HUES64 (cell line): Measurements from ENCODE around the gene GRAMD1B.
"Not testable (repeated sequence)": the region's sequence is repeated elsewhere in the genome, so short reads cannot be mapped to it uniquely, and the experiment has no call there.

Experiments used
- H3K27ac ChIP-seq: 2 replicates; pipeline ENCODE4 v1.7.0; 2013; ENCODE audit warnings: low read depth, low read length, inconsistent platforms
- H3K27me3 ChIP-seq: 2 replicates; pipeline ENCODE4 v1.6.1; 2013; ENCODE audit warnings: mild to moderate bottlenecking, low read length; ENCODE audit not compliant: insufficient read depth
- H3K36me3 ChIP-seq: 2 replicates; pipeline ENCODE4 v1.6.1; 2013; ENCODE audit warnings: mild to moderate bottlenecking, low read length; ENCODE audit not compliant: insufficient read depth
- H3K4me1 ChIP-seq: 2 replicates; pipeline ENCODE4 v1.6.1; 2013; ENCODE audit warnings: mild to moderate bottlenecking, low read length, moderate library complexity; ENCODE audit not compliant: insufficient read depth
- H3K4me3 ChIP-seq: 2 replicates; pipeline ENCODE4 v1.5.1; 2013; ENCODE audit warnings: mild to moderate bottlenecking, low read length, moderate library complexity
- H3K9ac ChIP-seq: 2 replicates; pipeline ENCODE4 v1.6.1; 2013; ENCODE audit warnings: mild to moderate bottlenecking, low read depth, low read length
- H3K9me3 ChIP-seq: 2 replicates; pipeline ENCODE4 v1.6.1; 2013; ENCODE audit warnings: low read depth, low read length; ENCODE audit not compliant: insufficient read depth
- WGBS: fragments of 150-250, 120-280 bp; methylation state at CpG from one replicate; pipeline ENCODE4 v1.1.7; 2013; ENCODE audit warnings: missing lambda C conversion rate; 5-methylcytosine and 5-hydroxymethylcytosine counted together

GRAMD1B gene

DNA sequence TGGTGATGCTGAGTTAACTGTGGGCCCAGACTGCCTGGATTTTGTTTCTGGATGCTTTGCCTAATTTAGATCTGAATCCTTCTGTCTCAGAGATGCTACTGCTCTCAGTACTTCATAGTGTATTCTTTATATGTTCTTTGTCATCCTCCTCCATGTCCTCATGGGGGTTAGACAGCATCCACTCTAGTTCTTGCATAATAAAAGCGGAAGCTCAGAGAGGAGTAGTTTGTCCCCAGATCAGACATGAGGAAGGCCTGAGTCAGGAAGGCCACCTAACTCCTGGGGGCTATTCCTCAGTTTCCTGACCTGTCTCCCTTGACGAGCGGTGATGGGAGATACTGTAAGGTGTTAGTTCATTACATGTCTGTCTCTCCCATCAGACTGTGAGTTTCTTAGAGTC lies 134.2 kb downstream of the GRAMD1B start:
- Histone ChIP-seq H3K9ac (no peak overlapping the region), H3K9me3 (no peaks in the 10 kb centered on the region), H3K4me1 (peaks cover 28% of the 10 kb centered on the region), H3K27ac (no peak overlapping the region), H3K36me3 (no peaks in the 10 kb centered on the region), H3K4me3 (no peak overlapping the region), H3K27me3 (no peaks in the 10 kb centered on the region)
- 96% methylated on average over 3 of the region's 3 CpGs for WGBS

DNA sequence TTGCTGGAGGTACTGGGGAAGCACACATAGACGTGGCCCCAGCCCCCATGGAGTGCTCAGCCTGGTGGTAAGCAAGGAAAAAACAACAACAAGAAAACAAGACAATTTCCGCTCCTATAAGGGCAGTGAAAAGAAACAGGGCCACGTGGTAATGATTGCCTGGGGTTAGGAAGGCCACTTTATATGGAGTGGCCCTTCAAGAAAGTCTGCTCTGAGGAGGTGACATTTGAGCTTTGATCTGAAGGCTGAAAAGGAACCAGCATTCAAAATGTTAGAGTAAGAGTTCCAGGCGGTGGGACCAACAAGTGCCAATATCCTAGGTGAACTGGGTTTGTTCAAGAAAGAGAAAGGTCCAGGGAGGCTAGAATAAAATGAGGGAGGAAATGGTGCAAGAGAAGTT lies 136.8 kb downstream of the GRAMD1B start:
- Histone ChIP-seq H3K36me3 (no peaks in the 10 kb centered on the region), H3K27ac (no peak overlapping the region), H3K27me3 (no peaks in the 10 kb centered on the region), H3K9ac (no peak overlapping the region), H3K9me3 (no peaks in the 10 kb centered on the region), H3K4me3 (no peak overlapping the region), H3K4me1 (peaks cover 9% of the 10 kb centered on the region)
- WGBS = 75% methylated on average over 4 of the region's 4 CpGs

DNA sequence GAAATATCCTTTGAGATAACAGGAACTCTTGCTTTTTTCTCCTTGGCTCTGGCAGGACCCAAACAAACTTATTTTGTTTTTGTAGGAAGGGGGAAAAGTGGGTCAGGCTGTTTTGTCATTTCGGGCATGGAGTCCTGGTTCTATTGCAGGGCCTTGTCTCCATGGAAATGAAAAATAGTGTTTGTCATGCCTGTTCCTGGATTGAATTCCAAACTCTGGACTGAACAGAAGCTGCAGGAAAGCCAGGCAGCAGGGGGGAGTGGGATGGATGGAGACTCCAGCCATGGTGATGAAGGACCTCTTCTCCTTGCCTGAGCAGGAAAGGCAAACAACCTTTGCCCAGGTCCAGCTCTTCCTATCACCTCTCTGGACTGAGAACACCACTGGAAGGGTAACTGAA lies 137.4 kb downstream of the GRAMD1B start:
- peaks cover 9% of the 10 kb centered on the region for H3K4me1 ChIP-seq
- 88% methylated on average over 1 of the region's 1 CpG for WGBS
- no peaks in the 10 kb centered on the region for H3K27me3 ChIP-seq
- H3K27ac ChIP-seq = no peak overlapping the region
- no peaks in the 10 kb centered on the region for H3K36me3 ChIP-seq
- H3K9me3 ChIP-seq = no peaks in the 10 kb centered on the region
- no peak overlapping the region for H3K9ac ChIP-seq
- no peak overlapping the region for H3K4me3 ChIP-seq

DNA sequence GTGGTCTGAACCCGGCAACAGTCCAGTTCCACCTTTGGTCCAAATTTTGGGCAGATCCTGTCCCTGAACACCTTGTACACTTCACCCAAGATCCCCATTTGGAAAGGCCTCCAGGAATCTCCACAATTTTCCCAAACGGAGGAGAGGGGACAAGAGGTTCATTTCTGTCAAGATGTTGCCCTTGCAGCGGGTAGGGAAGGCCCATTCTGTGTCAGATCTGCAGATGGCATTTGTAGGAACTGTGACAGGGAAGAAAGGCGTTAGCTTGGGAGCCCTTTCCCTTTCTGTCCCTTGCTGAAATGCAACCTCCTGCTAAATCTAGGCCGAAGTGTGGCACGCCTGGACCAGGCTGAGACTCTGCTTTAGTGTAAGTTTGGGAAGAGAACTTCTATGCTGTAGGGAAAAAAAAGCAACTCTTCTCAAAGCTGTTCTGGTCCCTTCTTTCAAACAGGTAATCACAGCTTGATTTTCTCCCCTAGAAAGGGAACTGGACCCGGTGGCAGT lies 138.3 kb downstream of the GRAMD1B start:
- Histone ChIP-seq H3K4me1 (peaks cover 9% of the 10 kb centered on the region), H3K27me3 (no peaks in the 10 kb centered on the region), H3K9ac (no peak overlapping the region), H3K36me3 (no peaks in the 10 kb centered on the region), H3K27ac (no peak overlapping the region), H3K9me3 (no peaks in the 10 kb centered on the region), H3K4me3 (no peak overlapping the region)
- WGBS = 79% methylated on average over 7 of the region's 7 CpGs

DNA sequence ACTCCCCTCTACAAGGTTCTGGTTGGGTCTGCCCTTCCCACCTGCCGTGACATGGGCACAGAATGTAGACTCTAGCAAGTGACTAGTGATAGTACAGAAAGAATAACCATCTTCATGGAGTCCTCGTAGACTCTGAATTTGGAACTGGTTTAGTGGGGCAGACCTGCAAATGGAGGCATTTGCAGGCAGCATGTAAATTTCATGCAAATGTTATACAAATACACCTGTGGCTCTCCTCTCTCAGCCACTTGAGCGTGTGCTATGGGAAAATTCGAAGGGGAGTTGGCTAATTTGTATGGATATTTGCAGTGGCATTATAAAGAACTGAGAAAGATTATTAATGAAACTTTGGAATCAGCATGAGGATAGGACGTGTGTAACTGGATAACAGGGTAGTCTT lies 139.3 kb downstream of the GRAMD1B start:
- Histone ChIP-seq H3K36me3 (no peaks in the 10 kb centered on the region), H3K9ac (no peak overlapping the region), H3K4me1 (peaks cover 9% of the 10 kb centered on the region), H3K4me3 (no peak overlapping the region), H3K27me3 (no peaks in the 10 kb centered on the region), H3K27ac (no peak overlapping the region), H3K9me3 (no peaks in the 10 kb centered on the region)
- 86% methylated on average over 5 of the region's 5 CpGs for WGBS

DNA sequence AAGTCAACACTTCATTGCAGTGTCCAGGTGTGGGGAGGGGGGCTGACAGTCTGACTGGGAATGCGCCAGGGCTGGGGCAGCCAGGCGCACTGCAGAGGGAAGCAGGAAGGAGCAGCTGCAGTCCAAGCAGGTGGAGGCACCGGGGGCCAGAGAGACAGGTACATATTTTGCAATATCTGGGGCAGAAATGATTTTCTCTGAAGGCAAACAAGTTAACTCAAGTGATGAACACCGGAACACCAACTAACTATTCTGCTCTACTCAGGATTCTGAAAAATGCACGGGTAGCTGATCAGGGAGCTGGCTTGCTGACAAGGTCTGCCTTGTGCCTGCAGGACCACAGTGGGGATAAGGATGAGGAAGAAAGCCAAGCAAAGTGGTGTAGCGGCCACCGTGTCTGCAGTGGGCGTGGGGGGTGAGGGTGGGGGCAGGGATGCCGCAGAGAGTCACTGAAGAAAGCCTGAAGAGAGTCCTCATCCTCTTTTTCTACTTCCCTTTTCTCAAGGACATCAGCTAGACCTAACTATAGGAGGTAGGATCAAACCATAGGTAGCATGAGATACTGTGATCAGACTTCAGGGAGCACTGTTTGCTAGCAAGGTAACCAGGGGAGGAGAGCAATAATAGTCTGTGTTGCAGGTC lies 141.0 kb downstream of the GRAMD1B start:
- Histone ChIP-seq H3K9me3 (no peaks in the 10 kb centered on the region), H3K27ac (no peak overlapping the region), H3K4me1 (peaks cover 4% of the 10 kb centered on the region; the same call in 1 of the 2 replicates), H3K27me3 (no peaks in the 10 kb centered on the region), H3K36me3 (no peaks in the 10 kb centered on the region), H3K4me3 (no peak overlapping the region), H3K9ac (no peak overlapping the region)
- WGBS = 89% methylated on average over 7 of the region's 9 CpGs

DNA sequence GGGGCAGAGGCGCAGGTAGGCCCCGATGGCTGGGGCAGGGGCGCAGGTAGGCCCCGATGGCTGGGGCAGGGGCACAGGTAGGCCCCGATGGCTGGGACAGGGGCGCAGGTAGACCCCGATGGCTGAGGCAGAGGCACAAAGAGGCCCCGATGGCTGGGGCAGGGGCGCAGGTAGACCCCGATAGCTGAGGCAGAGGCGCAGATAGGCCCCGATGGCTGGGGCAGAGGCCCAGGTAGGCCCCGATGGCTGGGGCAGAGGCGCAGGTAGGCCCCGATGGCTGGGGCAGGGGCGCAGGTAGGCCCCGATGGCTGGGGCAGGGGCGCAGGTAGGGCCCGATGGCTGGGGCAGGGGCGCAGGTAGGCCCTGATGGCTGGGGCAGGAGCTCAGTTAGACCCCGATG lies 142.7 kb downstream of the GRAMD1B start:
- not testable (repeated sequence) for H3K36me3 ChIP-seq, H3K27me3 ChIP-seq, H3K27ac ChIP-seq, H3K9me3 ChIP-seq, H3K4me1 ChIP-seq, H3K9ac ChIP-seq, H3K4me3 ChIP-seq
- WGBS = 94% methylated on average over 21 of the region's 21 CpGs

DNA sequence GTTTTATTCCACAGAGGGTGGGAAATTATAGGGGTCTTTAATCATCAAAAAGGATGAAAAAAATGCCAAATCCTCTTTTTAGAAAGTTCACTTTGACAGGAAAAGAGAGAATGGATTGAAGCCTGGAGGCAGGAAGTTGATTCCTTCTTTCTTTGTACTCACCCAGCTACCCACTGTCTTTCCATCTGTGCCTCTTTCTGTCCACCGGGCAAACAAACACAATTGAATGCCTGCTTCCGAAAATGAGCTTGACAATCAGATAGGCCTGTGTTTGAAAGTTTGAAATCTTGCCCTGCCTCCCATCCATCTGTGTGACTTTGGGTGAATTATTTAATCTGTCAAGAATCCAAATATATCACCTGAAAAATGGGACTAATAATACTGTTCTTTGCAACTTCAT lies 143.2 kb downstream of the GRAMD1B start:
- no peaks in the 10 kb centered on the region for H3K9me3 ChIP-seq
- H3K4me3 ChIP-seq = no peak overlapping the region
- WGBS = 57% methylated on average over 2 of the region's 2 CpGs
- H3K4me1 ChIP-seq = peaks cover 4% of the 10 kb centered on the region; the same call in 1 of the 2 replicates
- no peak overlapping the region for H3K27ac ChIP-seq
- H3K36me3 ChIP-seq = no peaks in the 10 kb centered on the region
- H3K9ac ChIP-seq = no peak overlapping the region
- no peaks in the 10 kb centered on the region for H3K27me3 ChIP-seq

DNA sequence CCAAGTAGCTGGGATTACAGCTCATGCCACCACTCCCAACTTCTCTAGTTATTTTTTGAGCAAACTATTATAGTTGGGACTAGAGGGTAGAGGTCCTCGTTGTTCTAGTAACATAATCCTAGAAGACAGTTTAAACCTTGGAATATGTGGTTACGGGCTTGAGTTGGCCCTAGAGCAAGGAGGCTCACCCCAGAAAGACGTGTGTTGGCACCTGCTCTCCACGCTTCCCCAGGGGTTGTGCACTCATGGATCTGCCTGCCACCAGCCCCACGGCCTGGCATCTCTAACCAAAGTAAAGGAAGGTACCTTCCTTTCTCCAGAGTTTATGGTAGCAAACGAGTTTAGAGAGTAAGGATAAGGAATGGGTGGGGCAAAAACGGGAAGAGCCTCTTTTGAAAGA lies 145.4 kb downstream of the GRAMD1B start:
- H3K9ac ChIP-seq = no peak overlapping the region
- 90% methylated on average over 7 of the region's 7 CpGs for WGBS

DNA sequence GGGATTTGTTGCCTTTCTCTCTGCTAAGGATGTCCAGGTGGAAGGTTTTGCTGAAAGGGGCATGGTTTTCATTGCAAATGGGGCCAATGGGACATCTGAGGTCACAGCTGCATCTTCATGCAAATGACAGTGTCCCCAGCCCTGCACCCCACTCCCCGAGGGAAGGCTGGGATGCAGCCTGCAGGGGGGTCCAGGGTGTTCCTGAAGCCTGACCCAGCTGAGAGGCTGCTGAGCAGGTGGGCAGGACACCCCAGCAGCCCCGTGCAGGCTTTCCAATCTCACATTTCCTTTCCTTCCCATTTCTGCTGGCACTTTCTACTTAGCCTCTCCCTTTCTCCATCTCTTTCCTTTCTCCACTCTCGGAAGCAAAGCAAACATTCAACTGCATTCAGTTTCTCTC lies 146.0 kb downstream of the GRAMD1B start:
- no peaks in the 10 kb centered on the region for H3K27me3 ChIP-seq
- H3K27ac ChIP-seq = no peak overlapping the region
- H3K36me3 ChIP-seq = no peaks in the 10 kb centered on the region
- H3K9me3 ChIP-seq = no peaks in the 10 kb centered on the region
- H3K4me3 ChIP-seq = no peak overlapping the region
- 71% methylated on average over 3 of the region's 3 CpGs for WGBS
- H3K4me1 ChIP-seq = peaks cover 4% of the 10 kb centered on the region
- H3K9ac ChIP-seq = no peak overlapping the region

More for the DNA sequence above, 145.4 kb downstream of the GRAMD1B start:
- no peaks in the 10 kb centered on the region for H3K4me1 ChIP-seq
- H3K36me3 ChIP-seq = no peaks in the 10 kb centered on the region
- no peaks in the 10 kb centered on the region for H3K9me3 ChIP-seq
- no peak overlapping the region for H3K4me3 ChIP-seq
- no peak overlapping the region for H3K27ac ChIP-seq
- no peaks in the 10 kb centered on the region for H3K27me3 ChIP-seq

DNA sequence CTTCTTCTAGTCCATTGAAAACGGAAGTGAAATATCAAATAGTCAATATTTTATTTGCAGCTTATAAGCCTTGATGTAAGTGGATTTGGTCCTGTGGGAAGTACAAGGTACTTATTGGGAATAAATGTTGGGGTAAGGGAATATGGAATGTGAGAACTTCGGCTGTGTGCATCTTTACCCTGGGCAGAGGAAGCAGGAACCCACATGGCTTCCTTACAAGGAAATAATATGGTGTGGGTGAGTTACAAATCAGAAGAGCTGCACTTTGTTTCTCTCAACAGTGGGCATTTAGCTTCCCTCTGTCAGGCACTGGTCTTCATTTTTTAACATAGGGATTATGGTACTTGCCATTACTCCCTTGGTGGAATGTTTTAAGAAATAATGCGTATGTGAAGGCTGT lies 146.4 kb downstream of the GRAMD1B start:
- H3K27me3 ChIP-seq = no peaks in the 10 kb centered on the region
- WGBS = 55% methylated on average over 1 of the region's 3 CpGs

DNA sequence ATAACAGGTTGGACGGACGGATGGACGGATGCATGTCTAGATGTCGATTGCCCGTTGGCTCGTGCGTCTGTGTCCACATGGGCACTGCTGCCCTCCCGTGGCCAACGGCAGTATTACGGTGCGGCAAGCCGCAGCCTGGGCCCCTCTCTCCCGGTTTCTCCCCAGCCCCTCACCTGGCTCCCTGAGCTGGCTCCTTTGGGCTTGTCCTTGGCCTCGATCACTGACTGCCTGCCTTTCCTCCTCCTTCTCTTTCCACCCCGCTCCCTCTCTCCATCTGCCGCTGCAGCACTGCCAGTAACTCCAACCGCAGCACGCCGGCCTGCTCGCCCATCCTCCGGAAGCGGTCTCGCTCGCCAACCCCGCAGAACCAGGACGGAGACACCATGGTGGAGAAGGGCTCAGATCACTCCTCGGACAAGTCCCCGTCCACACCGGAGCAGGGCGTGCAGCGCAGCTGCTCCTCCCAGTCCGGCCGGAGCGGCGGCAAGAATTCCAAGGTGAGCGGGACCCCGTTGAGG lies 147.1 kb downstream of the GRAMD1B start:
- H3K4me1 ChIP-seq = peaks cover 7% of the 10 kb centered on the region
- H3K27me3 ChIP-seq = no peaks in the 10 kb centered on the region
- no peak overlapping the region for H3K4me3 ChIP-seq
- 60% methylated on average over 37 of the region's 37 CpGs for WGBS
- H3K9ac ChIP-seq = no peak overlapping the region
- H3K36me3 ChIP-seq = no peaks in the 10 kb centered on the region
- H3K27ac ChIP-seq = no peak overlapping the region
- H3K9me3 ChIP-seq = no peaks in the 10 kb centered on the region

More for the DNA sequence above, 146.4 kb downstream of the GRAMD1B start:
- Histone ChIP-seq H3K4me1 (peaks cover 7% of the 10 kb centered on the region), H3K27ac (no peak overlapping the region), H3K4me3 (no peak overlapping the region), H3K36me3 (no peaks in the 10 kb centered on the region), H3K9ac (no peak overlapping the region), H3K9me3 (no peaks in the 10 kb centered on the region)
